ENCODE data around the gene CCDC15. TPM values are rescaled to one million over a fixed set of nuclear protein-coding genes. Genes with fewer than 3 reads are reported as not detected.
"Not testable (repeated sequence)": the region's sequence is repeated elsewhere in the genome, so short reads cannot be mapped to it uniquely, and the experiment has no call there.

The CCDC15 gene
- total RNA-seq, 1 experiment from 2014 or later = 3.8 TPM

- in situ Hi-C loops (cut with HindIII; ENCODE audit: low sequenced_read_pairs) = no loop called here
Observed at GRCh38 chr11:124983674-124984511, 29.9 kb downstream of the CCDC15 start.

GRCh38 chr11:124984512-124984854 lies 30.5 kb downstream of the CCDC15 start:
- in situ Hi-C loops (cut with HindIII; ENCODE audit: low sequenced_read_pairs) = no loop called here
- DNase-seq (ENCODE audit: low spot score) = no peak

More at GRCh38 chr11:124983674-124984511, 29.9 kb downstream of the CCDC15 start:
- DNase-seq (ENCODE audit: low spot score) = no peak

- in situ Hi-C loops (cut with HindIII; ENCODE audit: low sequenced_read_pairs) = no loop called here
- peak; percentile 66 for DNase-seq (ENCODE audit: low spot score)
Observed at GRCh38 chr11:124987096-124987495, 33.1 kb downstream of the CCDC15 start.

DNA sequence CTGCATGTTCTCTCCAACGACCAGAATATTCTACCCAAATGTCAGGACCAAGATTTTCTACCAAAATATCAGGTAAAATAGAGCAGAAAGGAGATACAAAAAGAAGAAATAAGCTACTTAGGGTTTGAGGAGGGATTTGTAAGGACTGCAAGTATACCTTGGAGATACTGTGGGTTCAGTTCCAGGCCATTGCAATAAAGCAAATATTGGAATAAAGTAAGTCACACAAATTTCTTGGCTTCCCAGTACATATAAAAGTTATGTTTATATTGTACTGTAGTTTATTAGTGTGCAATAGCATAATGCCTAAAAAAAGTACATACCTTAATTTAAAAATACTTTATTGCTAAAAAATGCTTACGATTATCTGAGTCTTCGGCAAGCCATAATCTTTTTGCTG lies 34.1 kb downstream of the CCDC15 start:
- in situ Hi-C loops (cut with HindIII; ENCODE audit: low sequenced_read_pairs) = no loop called here
- no peak for DNase-seq (ENCODE audit: low spot score)

- in situ Hi-C loops (cut with HindIII; ENCODE audit: low sequenced_read_pairs) = no loop called here
- DNase-seq (ENCODE audit: low spot score) = no peak
Observed at GRCh38 chr11:125001079-125001778, 47.2 kb downstream of the CCDC15 start.

- in situ Hi-C loops (cut with HindIII; ENCODE audit: low sequenced_read_pairs) = no loop called here
- no peak for DNase-seq (ENCODE audit: low spot score)
Observed at GRCh38 chr11:125001849-125002248, 47.8 kb downstream of the CCDC15 start.

GRCh38 chr11:125005491-125005890 lies 51.5 kb downstream of the CCDC15 start:
- DNase-seq (ENCODE audit: low spot score) = no peak
- in situ Hi-C loops (cut with HindIII; ENCODE audit: low sequenced_read_pairs) = no loop called here

- DNase-seq (ENCODE audit: low spot score) = no peak
- in situ Hi-C loops (cut with HindIII; ENCODE audit: low sequenced_read_pairs) = no loop called here
Observed at GRCh38 chr11:125016413-125016812, 62.4 kb downstream of the CCDC15 start.

- DNase-seq (ENCODE audit: low spot score) = no peak
- in situ Hi-C loops (cut with HindIII; ENCODE audit: low sequenced_read_pairs) = no loop called here
Observed at GRCh38 chr11:125020342-125020741, 66.3 kb downstream of the CCDC15 start.

DNA sequence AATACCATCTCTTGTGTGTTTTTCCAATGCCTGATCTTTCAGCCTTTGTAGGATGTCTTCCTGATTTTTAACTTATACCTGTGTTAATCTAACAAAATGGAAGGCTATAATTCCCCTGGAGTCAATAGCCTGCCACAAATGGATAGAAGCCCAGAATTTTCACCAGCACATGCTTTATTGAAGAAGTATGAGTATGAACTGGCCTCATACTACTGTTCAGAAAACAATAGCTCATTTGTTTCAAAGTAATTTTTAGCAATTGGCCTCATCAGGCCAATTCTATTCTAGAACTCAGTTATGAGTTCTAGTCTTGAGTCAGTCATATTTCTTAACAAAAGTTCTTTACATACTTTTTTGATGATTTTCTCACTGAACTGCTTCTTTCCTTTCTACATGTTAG lies 68.5 kb downstream of the CCDC15 start:
- DNase-seq (ENCODE audit: low spot score) = no peak
- in situ Hi-C loops (cut with HindIII; ENCODE audit: low sequenced_read_pairs) = no loop called here

DNA sequence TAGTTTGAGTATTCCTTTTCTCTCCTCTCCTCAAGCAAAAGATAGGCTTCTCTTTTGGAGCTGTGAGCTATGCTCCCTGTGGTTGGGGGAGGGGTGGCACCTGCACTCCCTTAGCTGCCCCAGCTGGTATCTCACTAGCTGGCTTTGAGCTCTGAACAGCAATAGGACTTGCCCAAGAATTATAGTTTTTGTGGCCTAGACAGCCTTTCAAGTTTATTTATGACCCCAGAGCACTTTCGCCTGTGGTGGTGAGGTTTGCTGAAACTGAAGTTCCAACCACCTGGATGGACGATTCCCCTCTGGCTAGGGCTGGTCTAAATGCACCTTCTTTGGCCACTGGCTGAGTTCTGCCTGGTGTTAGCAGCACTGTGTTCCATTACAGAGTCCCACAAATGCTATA lies 72.0 kb downstream of the CCDC15 start:
- in situ Hi-C loops (cut with HindIII; ENCODE audit: low sequenced_read_pairs) = no loop called here
- no peak for DNase-seq (ENCODE audit: low spot score)

- in situ Hi-C loops (cut with HindIII; ENCODE audit: low sequenced_read_pairs); DNase-seq (ENCODE audit: low spot score): not testable (repeated sequence)
Observed at GRCh38 chr11:125029431-125029830, 75.4 kb downstream of the CCDC15 start.

- in situ Hi-C loops (cut with HindIII; ENCODE audit: low sequenced_read_pairs) = no loop called here
- DNase-seq (ENCODE audit: low spot score) = no peak
Observed at GRCh38 chr11:125036933-125037332, 82.9 kb downstream of the CCDC15 start.

DNA sequence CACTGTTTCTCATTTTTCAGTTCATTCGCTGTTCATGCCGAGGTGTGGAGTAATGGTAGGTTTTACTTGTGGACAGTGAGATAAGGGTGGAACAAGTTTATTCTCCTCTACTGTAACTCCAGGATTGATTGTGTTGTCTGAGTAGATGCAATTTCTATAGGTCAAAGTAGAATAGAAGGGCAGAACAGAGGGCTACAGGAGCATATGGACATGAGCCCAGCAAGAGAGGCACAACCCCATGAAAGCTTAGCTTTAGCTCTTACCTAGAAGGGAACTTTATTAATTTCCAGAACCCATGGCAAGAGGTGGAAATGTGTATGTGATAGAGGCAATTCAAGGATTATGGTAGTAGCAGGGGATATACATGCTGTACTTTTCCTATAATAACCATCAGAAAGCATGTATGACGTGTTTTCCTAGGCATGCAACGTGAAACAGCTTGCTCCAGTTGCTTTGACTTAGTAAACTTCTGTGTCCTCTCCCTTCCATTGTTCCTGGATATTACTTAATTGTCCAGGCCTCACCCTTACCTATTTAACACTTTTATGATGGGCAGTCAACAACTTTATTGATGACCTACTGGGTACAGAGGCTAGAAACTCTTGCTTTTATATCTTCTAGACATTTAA lies 95.3 kb downstream of the CCDC15 start:
- in situ Hi-C loops (cut with HindIII; ENCODE audit: low sequenced_read_pairs) = no loop called here
- no peak for DNase-seq (ENCODE audit: low spot score)

GRCh38 chr11:125052047-125052446 lies 98.0 kb downstream of the CCDC15 start:
- in situ Hi-C loops (cut with HindIII; ENCODE audit: low sequenced_read_pairs) = no loop called here
- no peak for DNase-seq (ENCODE audit: low spot score)

- in situ Hi-C loops (cut with HindIII; ENCODE audit: low sequenced_read_pairs) = no loop called here
Observed at GRCh38 chr11:125053167-125053566, 99.2 kb downstream of the CCDC15 start.

GRCh38 chr11:125055107-125055715 lies 101.2 kb downstream of the CCDC15 start:
- DNase-seq (ENCODE audit: low spot score) = no peak
- in situ Hi-C loops (cut with HindIII; ENCODE audit: low sequenced_read_pairs) = no loop called here

More at GRCh38 chr11:125053167-125053566, 99.2 kb downstream of the CCDC15 start:
- no peak for DNase-seq (ENCODE audit: low spot score)

DNA sequence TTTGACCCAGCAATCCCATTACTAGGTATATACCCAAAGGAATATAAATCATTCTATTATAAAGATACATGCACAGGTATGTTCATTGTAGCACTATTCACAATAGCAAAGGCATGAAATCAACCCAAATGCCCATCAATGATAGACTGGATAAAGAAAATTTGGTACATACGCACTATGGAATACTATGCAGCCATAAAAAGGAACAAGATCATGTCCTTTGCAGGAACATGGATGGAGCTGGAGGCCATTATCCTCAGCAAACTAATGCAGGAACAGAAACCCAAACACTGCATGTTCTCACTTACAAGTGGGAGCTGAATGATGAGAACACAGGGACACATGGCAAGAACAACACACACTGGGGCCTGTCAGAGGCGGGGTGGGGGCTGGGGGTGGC lies 102.1 kb downstream of the CCDC15 start:
- DNase-seq (ENCODE audit: low spot score); in situ Hi-C loops (cut with HindIII; ENCODE audit: low sequenced_read_pairs): not testable (repeated sequence)

DNA sequence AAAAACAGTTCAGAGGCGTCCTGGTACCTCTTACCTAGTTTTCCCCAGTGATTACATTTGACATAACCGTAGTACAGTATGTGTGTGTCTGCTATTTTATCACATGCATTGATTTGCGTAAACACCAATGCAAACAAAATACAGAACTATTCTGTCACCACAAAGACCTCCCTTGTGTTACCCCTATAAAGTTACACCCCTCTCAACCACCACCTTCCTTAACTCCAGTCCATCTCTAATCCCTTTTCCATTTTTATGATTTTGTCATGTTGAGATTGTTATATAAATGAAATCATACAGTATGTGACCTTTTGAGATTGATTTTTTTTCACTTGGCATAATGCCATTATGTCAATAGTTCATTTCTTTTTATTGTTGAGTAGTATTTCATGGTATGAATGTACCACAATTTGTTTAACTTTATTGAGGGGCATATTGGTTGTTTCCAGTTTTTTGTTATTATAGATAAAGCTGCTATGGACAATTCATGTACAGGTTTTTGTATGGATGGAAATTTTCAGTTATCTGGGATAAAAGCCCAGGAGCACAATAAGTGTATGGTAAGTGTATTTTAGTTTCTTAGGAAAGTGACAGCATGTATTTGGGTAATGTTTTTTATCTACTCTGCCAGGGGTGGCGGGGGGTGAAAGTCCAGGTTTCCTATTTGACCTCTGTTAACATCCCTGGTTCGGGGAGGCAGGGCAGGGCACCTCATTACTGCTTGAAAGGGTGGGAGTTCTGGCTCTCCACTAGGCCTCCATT lies 103.1 kb downstream of the CCDC15 start:
- no peak for DNase-seq (ENCODE audit: low spot score)
- in situ Hi-C loops (cut with HindIII; ENCODE audit: low sequenced_read_pairs) = no loop called here

Data from G401 (cell line).